RPMI8226 (cell line): ENCODE results near the gene MFN2.

Source experiments
- DNase-seq: peaks from one replicate; pipeline ENCODE4 v3.0.0-alpha.2; 2015

The MFN2 gene

GRCh38 chr1:11960715-11961114 lies 19.5 kb upstream of the MFN2 start:
- DNase-seq, result no peak

DNA sequence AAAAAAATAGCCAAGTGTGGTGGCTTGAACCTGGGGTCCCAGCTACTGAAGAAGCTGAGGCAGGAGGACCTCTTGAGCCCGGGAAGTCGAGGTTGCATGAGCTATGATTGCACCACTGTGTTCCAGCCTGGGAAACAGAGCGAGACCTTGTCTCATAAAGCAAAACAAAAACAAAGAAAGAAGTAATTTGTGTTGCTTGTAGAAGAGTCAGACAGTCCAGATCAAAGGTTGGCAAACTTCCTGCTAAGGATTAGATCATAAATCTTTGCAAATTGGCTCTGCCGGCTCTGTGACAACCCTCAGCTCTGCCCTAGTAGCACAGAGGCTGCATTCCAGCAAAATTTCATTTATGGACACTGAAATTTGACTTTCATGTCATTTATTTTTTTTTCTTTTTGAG lies 19.0 kb upstream of the MFN2 start:
- no peak for DNase-seq

- DNase-seq, result no peak
These were observed 16.6 kb upstream of the MFN2 start for GRCh38 chr1:11963622-11964021.

- DNase-seq, result no peak
These were observed 15.6 kb upstream of the MFN2 start for GRCh38 chr1:11964656-11965055.

DNA sequence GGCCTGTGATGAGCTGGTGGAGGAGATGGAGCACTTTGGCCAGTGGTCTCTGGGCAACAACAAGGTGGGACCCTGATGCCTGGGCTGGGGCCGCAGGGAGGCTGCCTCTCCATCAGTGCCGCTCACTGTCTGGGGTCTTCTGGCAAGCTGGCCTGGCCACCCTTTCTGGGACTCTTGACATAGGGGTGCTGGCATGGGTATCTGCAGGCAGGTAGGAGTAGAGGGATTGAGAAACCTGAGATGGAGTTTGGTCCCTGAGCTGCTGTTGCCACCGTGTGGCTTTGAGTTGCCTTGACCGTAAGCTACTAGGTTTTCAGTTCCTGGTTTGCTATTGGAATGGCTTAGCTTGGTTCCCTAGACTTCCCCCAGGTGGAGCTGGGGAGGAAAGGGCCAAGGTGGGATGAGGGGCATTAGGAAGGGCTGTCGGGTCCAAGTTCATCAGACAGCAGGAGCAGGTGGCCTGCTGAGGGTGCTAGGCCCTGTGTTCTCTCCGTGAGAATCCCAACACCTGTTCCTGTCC lies 13.2 kb upstream of the MFN2 start:
- DNase-seq, result peak; percentile 71

GRCh38 chr1:11970441-11971185 lies 9.6 kb upstream of the MFN2 start:
- DNase-seq, result no peak

DNA sequence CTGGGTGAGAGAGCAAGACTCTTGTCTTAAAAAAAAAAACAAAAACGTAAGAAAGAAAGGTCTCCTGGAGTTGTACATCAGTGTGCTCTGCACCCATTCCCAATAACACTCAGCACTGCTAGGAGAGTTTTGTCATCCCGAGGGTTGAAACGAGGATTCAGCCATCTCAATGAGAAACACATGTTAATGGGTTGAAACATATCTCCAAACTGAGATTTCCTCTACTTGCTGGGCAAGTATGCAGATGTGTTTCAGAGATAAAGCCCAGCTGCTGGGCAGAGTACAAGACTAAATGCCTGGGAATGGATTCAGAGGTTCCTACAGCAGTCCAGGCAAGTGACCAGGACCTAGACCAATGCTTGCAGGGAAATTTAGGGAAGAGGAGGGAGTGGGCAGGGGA lies 2.6 kb upstream of the MFN2 start:
- no peak for DNase-seq

- DNase-seq, result no peak
These were observed 1.9 kb upstream of the MFN2 start for GRCh38 chr1:11978301-11978700.

DNA sequence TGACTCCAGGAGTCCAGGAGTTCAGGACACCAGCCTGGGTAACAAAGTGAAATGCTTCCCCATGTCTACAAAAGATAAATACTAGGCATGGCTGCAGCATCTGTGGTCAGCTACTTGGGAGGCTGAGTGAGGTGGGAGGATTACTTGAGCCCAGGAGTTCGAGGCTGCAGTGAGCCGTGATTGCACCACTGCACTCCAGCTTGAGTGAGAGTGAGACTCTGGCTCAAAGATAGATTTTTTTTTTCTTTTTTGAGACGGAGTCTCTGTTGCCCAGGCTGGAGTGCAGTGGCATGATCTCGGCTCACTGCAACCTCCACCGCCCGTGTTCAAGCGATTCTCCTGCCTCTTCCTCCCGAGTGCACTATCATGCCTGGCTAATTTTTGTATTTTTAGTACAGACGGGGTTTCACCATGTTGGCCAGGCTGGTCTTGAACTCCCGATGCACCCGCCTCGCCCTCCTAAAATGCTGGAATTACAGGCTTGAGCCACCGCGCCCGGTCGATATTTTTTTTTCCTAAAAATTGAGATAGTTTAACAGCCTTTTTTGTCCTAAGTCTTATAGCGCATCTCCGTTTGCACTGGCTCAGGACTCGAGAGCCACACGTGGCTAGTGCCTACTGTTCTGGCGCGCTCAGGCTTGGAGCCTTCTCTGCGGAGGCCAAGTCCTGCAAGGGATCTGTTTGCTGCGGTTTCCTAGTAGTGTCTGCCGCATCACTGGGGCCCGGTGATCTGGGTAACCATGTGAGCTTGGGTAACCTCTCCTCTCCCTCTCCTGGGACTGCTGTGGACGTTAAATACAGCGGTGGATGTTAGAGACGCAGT lies 1.0 kb upstream of the MFN2 start:
- no peak for DNase-seq

GRCh38 chr1:11980676-11980972 lies 380 bp downstream of the MFN2 start:
- DNase-seq, result peak; percentile 17

- no peak for DNase-seq
These were observed 1.2 kb downstream of the MFN2 start for GRCh38 chr1:11981378-11982009.

- no peak for DNase-seq
These were observed 1.8 kb downstream of the MFN2 start for GRCh38 chr1:11982010-11982392.

DNA sequence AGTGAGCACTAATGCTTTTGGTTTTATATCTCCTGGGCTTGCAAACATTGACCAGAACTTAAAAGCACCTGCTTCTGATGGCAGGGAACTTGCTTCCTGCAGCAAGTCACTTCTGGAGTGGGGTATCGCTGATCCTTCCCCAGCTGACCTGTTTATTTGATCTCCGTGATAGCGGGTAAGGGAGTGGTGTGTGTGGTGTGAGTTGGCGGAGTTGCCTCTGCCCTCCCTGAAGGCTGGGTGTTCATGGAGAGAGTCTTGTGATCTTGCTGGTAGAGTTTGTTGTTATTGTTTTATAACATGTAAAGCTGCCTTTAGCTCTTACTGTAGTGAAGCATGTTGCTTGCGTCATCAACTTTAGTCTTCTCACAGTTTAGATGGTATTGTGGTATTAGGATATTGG lies 3.9 kb downstream of the MFN2 start:
- no peak for DNase-seq

GRCh38 chr1:11984576-11984975 lies 4.3 kb downstream of the MFN2 start:
- no peak for DNase-seq

DNA sequence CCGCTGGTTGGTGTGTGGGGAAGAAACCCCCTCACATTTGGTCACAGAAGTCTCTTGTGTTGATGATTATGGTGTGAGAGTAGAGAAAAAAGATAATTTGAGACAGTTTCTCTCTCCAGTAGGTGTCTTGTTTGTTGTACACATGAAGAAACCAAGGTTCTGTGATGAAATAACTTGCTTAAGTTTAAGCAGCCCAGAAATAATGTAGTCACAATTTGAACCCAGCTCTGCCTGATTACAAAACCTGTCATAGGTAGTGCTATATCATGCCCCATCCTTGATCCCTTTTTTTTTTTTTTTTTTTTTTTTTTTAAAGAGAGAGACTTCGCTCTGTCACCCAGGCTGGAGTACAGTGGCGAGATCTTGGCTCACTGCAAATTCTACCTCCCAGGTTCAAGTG lies 4.9 kb downstream of the MFN2 start:
- no peak for DNase-seq

DNA sequence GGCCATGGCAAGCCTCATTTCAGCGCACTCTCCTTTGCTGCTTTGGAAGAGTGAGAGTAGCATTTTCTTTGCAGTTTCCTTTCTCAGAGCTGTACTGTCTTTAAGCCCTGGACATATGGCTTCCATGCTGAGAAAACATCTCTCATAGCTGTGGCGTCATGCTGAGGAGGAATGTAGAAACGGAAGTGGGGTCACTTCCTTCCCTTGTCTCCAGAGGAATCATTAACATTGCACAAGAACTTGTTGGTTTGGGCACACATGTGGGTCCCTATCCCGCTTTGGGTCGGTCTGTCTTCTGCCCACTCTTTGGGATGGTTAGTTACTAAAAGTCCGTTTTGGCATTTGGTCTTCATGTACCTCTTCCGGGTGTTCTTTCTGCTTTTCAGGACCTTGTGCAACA lies 5.6 kb downstream of the MFN2 start:
- no peak for DNase-seq

- DNase-seq, result no peak
These were observed 9.4 kb downstream of the MFN2 start for GRCh38 chr1:11989669-11990068.

GRCh38 chr1:11990303-11991032 lies 10.2 kb downstream of the MFN2 start:
- no peak for DNase-seq

GRCh38 chr1:11991969-11992676 lies 11.9 kb downstream of the MFN2 start:
- no peak for DNase-seq

- no peak for DNase-seq
These were observed 17.0 kb downstream of the MFN2 start for GRCh38 chr1:11997081-11997850.

GRCh38 chr1:11998636-11999035 lies 18.4 kb downstream of the MFN2 start:
- no peak for DNase-seq

GRCh38 chr1:11999236-11999635 lies 19.0 kb downstream of the MFN2 start:
- no peak for DNase-seq
